Neural cell (in vitro differentiated cells): ENCODE results near the gene SFMBT1. TPM values are rescaled to one million over a fixed set of nuclear protein-coding genes. Genes with fewer than 3 reads are reported as not detected.

ENCODE experiments used
- H2AFZ ChIP-seq: fragments of 200-600, 300-800 bp; sonication (generic), shearing (Covaris generic); 2 replicates; pipeline ENCODE4 v1.6.0; 2014; ENCODE audit warnings: low read depth, mild to moderate bottlenecking, antibody characterized with exemption, low read length, moderate library complexity
- H3F3A ChIP-seq: fragments of 200-600 bp; shearing (Covaris generic); 2 replicates; pipeline ENCODE4 v1.6.1; 2016; ENCODE audit warnings: mild to moderate bottlenecking, moderate library complexity, mixed read lengths, antibody characterized with exemption, low read length; ENCODE audit not compliant: insufficient read depth, poor library complexity, severe bottlenecking
- H3K27ac ChIP-seq: fragments of 200-600, 300-800 bp; sonication (generic), shearing (Covaris generic); 2 replicates; pipeline ENCODE4 v1.5.1; 2014; ENCODE audit warnings: mild to moderate bottlenecking, low read length, moderate library complexity
- H3K27me3 ChIP-seq: fragments of 300-800, 200-600 bp; sonication (generic), shearing (Covaris generic); 2 replicates; pipeline ENCODE4 v1.6.0; 2014; ENCODE audit warnings: mild to moderate bottlenecking, low read depth, low read length, moderate library complexity; ENCODE audit not compliant: insufficient read depth
- H3K36me3 ChIP-seq: fragments of 300-800, 200-600 bp; sonication (generic), shearing (Covaris generic); 2 replicates; pipeline ENCODE4 v1.5.1; 2014; ENCODE audit warnings: mild to moderate bottlenecking, antibody characterized with exemption, low read length, moderate library complexity; ENCODE audit not compliant: insufficient read depth
- H3K4me2 ChIP-seq: fragments of 300-800, 200-600 bp; sonication (generic), shearing (Covaris generic); 2 replicates; pipeline ENCODE4 v1.6.0; 2014; ENCODE audit warnings: mild to moderate bottlenecking, low read length
- H3K4me3 ChIP-seq: fragments of 300-800, 200-600 bp; sonication (generic), shearing (Covaris generic); 2 replicates; pipeline ENCODE4 v1.5.1; 2014; ENCODE audit warnings: mild to moderate bottlenecking, low read length, moderate library complexity
- H3K79me2 ChIP-seq: fragments of 200-600 bp; shearing (Covaris generic); replicated peaks from 2 replicates; pipeline ENCODE4 v1.6.0; 2014; ENCODE audit warnings: mild to moderate bottlenecking, low read length, moderate library complexity; ENCODE audit not compliant: insufficient read depth
- H3K9ac ChIP-seq: fragments of 300-800, 200-600 bp; sonication (generic), shearing (Covaris generic); 2 replicates; pipeline ENCODE4 v1.6.1; 2016; ENCODE audit warnings: mild to moderate bottlenecking, low read length, mixed read lengths
- H3K9me2 ChIP-seq: fragments of 200-600 bp; shearing (Covaris generic); 2 replicates; pipeline ENCODE4 v1.6.1; 2016; ENCODE audit warnings: mild to moderate bottlenecking, low read length, mixed read lengths; ENCODE audit not compliant: insufficient read depth
- H3K9me3 ChIP-seq: fragments of 200-600, 300-800 bp; sonication (generic), shearing (Covaris generic); 2 replicates; pipeline ENCODE4 v1.6.1; 2016; ENCODE audit warnings: mild to moderate bottlenecking, mixed run types, low read length, moderate library complexity, mixed read lengths
- H4K20me1 ChIP-seq: fragments of 200-600 bp; shearing (Covaris generic); 2 replicates; pipeline ENCODE4 v1.6.1; 2016; ENCODE audit warnings: mild to moderate bottlenecking, mixed run types; ENCODE audit not compliant: insufficient read depth
- EP300 ChIP-seq: fragments of 450-650 bp; conservative IDR thresholded peaks from 2 replicates; pipeline ENCODE4 v1.6.1; 2014; ENCODE audit warnings: antibody characterized with exemption, mild to moderate bottlenecking, moderate library complexity; ENCODE audit not compliant: poor library complexity, severe bottlenecking
- EZH2 ChIP-seq: fragments of 200-600, 300-800 bp; shearing (Covaris generic), sonication (generic); IDR thresholded peaks from 2 replicates; pipeline ENCODE4 v1.6.1; 2014; ENCODE audit warnings: antibody characterized with exemption, low read length, borderline replicate concordance, mild to moderate bottlenecking; ENCODE audit not compliant: insufficient read depth, poor library complexity, severe bottlenecking
- MXI1 ChIP-seq: fragments of 450-650 bp; conservative IDR thresholded peaks from 2 replicates; pipeline ENCODE4 v1.6.1; 2014; ENCODE audit warnings: antibody characterized with exemption, mild to moderate bottlenecking; ENCODE audit not compliant: poor library complexity, severe bottlenecking
- POLR2AphosphoS5 ChIP-seq: IDR thresholded peaks from 2 replicates; pipeline ENCODE4 v1.6.1; 2012
- RAD21 ChIP-seq: fragments of 450-650 bp; conservative IDR thresholded peaks from 2 replicates; pipeline ENCODE4 v1.6.1; 2014; ENCODE audit warnings: antibody characterized with exemption, mild to moderate bottlenecking, moderate library complexity
- SMC3 ChIP-seq: fragments of 450-650 bp; conservative IDR thresholded peaks from 2 replicates; pipeline ENCODE4 v1.6.1; 2014; ENCODE audit warnings: antibody characterized with exemption, mild to moderate bottlenecking, moderate library complexity; ENCODE audit not compliant: poor library complexity
- TAF1 ChIP-seq: IDR thresholded peaks from 2 replicates; pipeline ENCODE4 v1.6.1; 2012; ENCODE audit warnings: low read depth
- polyA plus RNA-seq: library from polyadenylated mRNA; depleted of rRNA; stranded (reverse); fragments of >200 nt; gene quantifications from 2 replicates; pipeline ENCODE4 v1.2.3, GENCODE V29; 2014
- TF ChIP-seq, protein P1 (sequence below): fragments of 450-650 bp; IDR thresholded peaks from 2 replicates; pipeline ENCODE4 v1.5.1; 2014; ENCODE audit warnings: antibody characterized with exemption, mild to moderate bottlenecking, moderate library complexity; ENCODE audit not compliant: poor library complexity, severe bottlenecking
- TF ChIP-seq, protein P2 (sequence below): IDR thresholded peaks from 2 replicates; pipeline ENCODE4 v1.6.1; 2012; ENCODE audit warnings: borderline replicate concordance

SFMBT1 gene
- polyA plus RNA-seq, 1 donor from 2014 or later: 17.3 TPM

DNA sequence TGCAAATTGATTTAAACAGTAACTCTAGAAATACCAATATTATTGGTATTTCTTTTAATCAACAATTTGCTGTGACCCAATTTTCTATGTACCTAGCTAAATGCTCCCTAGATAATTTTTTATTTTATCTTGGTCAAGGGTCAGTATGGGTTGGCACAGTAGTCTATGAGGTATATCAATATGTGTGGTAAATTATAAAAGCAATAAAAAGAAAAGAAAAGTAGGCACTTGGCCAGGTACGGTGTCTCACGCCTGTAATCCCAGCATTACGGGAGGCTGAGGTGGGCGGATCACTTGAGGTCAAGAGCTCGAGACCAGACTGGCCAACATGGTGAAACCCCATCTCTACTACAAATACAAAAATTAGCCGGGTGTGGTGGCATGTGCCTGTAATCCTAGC, 114.5 kb downstream of the SFMBT1 start:
- Histone ChIP-seq H3K9me3 (no peaks in the 10 kb centered on the region), H3F3A (no peaks in the 10 kb centered on the region), H2AFZ (no peak overlapping the region), H3K27me3 (no peaks in the 10 kb centered on the region), H4K20me1 (no peaks in the 10 kb centered on the region), H3K9ac (no peak overlapping the region), H3K27ac (no peak overlapping the region), H3K79me2 (no peaks in the 10 kb centered on the region), H3K4me2 (no peak overlapping the region), H3K36me3 (no peaks in the 10 kb centered on the region), H3K4me3 (no peak overlapping the region), H3K9me2 (no peaks in the 10 kb centered on the region)
- no peak for TF ChIP-seq RAD21
- TF ChIP-seq POLR2AphosphoS5: no peak
- no peak for TF ChIP-seq EP300
- TF ChIP-seq, protein P1, sequence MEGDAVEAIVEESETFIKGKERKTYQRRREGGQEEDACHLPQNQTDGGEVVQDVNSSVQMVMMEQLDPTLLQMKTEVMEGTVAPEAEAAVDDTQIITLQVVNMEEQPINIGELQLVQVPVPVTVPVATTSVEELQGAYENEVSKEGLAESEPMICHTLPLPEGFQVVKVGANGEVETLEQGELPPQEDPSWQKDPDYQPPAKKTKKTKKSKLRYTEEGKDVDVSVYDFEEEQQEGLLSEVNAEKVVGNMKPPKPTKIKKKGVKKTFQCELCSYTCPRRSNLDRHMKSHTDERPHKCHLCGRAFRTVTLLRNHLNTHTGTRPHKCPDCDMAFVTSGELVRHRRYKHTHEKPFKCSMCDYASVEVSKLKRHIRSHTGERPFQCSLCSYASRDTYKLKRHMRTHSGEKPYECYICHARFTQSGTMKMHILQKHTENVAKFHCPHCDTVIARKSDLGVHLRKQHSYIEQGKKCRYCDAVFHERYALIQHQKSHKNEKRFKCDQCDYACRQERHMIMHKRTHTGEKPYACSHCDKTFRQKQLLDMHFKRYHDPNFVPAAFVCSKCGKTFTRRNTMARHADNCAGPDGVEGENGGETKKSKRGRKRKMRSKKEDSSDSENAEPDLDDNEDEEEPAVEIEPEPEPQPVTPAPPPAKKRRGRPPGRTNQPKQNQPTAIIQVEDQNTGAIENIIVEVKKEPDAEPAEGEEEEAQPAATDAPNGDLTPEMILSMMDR: no peak
- no peak for TF ChIP-seq EZH2
- no peak for TF ChIP-seq TAF1
- no peak for TF ChIP-seq SMC3
- TF ChIP-seq, protein P2, sequence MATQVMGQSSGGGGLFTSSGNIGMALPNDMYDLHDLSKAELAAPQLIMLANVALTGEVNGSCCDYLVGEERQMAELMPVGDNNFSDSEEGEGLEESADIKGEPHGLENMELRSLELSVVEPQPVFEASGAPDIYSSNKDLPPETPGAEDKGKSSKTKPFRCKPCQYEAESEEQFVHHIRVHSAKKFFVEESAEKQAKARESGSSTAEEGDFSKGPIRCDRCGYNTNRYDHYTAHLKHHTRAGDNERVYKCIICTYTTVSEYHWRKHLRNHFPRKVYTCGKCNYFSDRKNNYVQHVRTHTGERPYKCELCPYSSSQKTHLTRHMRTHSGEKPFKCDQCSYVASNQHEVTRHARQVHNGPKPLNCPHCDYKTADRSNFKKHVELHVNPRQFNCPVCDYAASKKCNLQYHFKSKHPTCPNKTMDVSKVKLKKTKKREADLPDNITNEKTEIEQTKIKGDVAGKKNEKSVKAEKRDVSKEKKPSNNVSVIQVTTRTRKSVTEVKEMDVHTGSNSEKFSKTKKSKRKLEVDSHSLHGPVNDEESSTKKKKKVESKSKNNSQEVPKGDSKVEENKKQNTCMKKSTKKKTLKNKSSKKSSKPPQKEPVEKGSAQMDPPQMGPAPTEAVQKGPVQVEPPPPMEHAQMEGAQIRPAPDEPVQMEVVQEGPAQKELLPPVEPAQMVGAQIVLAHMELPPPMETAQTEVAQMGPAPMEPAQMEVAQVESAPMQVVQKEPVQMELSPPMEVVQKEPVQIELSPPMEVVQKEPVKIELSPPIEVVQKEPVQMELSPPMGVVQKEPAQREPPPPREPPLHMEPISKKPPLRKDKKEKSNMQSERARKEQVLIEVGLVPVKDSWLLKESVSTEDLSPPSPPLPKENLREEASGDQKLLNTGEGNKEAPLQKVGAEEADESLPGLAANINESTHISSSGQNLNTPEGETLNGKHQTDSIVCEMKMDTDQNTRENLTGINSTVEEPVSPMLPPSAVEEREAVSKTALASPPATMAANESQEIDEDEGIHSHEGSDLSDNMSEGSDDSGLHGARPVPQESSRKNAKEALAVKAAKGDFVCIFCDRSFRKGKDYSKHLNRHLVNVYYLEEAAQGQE: no peak
- no peak for TF ChIP-seq MXI1

DNA sequence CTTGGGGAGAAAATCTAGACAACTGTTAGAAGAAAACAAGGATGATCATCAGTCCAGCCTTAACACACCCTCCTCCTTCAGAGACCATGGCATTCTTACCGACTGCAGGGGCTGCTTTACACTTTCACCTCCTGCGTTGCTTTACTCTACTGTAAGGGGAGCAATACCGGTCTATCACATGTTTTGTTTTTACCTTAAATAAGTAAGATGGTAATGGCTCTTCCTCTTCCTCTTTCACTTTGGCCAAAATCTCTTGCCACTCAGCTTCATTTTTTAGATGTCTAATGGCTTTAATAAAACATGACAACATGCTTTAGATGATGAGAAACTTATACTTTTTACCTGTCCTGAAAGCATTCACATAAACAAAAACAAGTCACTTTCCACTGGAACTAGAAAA, 115.1 kb downstream of the SFMBT1 start:
- TF ChIP-seq, protein P1: no peak
- TF ChIP-seq RAD21 (no peak), EP300 (no peak), POLR2AphosphoS5 (no peak), MXI1 (no peak), TAF1 (no peak), EZH2 (no peak), SMC3 (no peak)
- TF ChIP-seq, protein P2: no peak
- H3K4me3 ChIP-seq: no peak overlapping the region
- H3K9ac ChIP-seq: no peak overlapping the region
- H3K27me3 ChIP-seq: no peaks in the 10 kb centered on the region
- no peaks in the 10 kb centered on the region for H3K9me3 ChIP-seq
- no peak overlapping the region for H3K4me2 ChIP-seq
- H3K27ac ChIP-seq: no peak overlapping the region
- H3K9me2 ChIP-seq: no peaks in the 10 kb centered on the region
- H3K79me2 ChIP-seq: no peaks in the 10 kb centered on the region
- H2AFZ ChIP-seq: no peak overlapping the region
- no peaks in the 10 kb centered on the region for H3K36me3 ChIP-seq
- no peaks in the 10 kb centered on the region for H4K20me1 ChIP-seq
- H3F3A ChIP-seq: no peaks in the 10 kb centered on the region
